Prostate gland (tissue), 2 donors: ENCODE data around the gene GPSM1. TPM values are rescaled to one million over a fixed set of nuclear protein-coding genes. Genes with fewer than 3 reads are reported as not detected.
"Not testable (repeated sequence)": the region's sequence is repeated elsewhere in the genome, so short reads cannot be mapped to it uniquely, and the experiment has no call there.

ENCODE experiments used
- DNase-seq: peaks from one replicate; pipeline ENCODE4 v3.0.0-alpha.2; 2019; ENCODE audit warnings: low spot score
- H3K27ac ChIP-seq, 2 donors: fragments of 200-600 bp; sonication (generic); 2 replicates each; pipeline ENCODE4 v1.5.1; 2017 to 2019
- H3K27me3 ChIP-seq: fragments of 200-600 bp; sonication (generic); replicated peaks from 2 replicates; pipeline ENCODE4 v1.5.1; 2019; ENCODE audit not compliant: insufficient read depth
- H3K36me3 ChIP-seq, 2 donors: fragments of 200-600 bp; sonication (generic); 1 replicate in 1 of 2; 2 replicates in 1 of 2; pipeline versions ENCODE4 v1.5.1 to v1.8.1; 2017 to 2019
- H3K4me1 ChIP-seq: fragments of 200-600 bp; sonication (generic); replicated peaks from 2 replicates; pipeline ENCODE4 v1.5.1; 2019
- H3K4me3 ChIP-seq, 2 donors: fragments of 200-600 bp; sonication (generic); 2 replicates each; pipeline ENCODE4 v1.5.1; 2017 to 2019
- H3K9me3 ChIP-seq: fragments of 200-600 bp; sonication (generic); 2 replicates; pipeline ENCODE4 v1.5.1; 2017
- CTCF ChIP-seq, 4 experiments: fragments of 200-600 bp in 2 of 4; fragments of 450-650 bp in 2 of 4; sonication (generic) in 2 of 4; IDR thresholded peaks; 1 replicate in 3 of 4; 2 replicates in 1 of 4; pipeline ENCODE4 v1.5.1; 2016 to 2019; ENCODE audit warnings: antibody characterized with exemption in 4 of 4, mild to moderate bottlenecking in 2 of 4, moderate library complexity in 2 of 4
- POLR2A ChIP-seq: fragments of 450-650 bp; IDR thresholded peaks from one replicate; pipeline ENCODE4 v1.6.1; 2016; ENCODE audit warnings: antibody characterized with exemption, mild to moderate bottlenecking
- POLR2AphosphoS5 ChIP-seq: sonication (generic); formaldehyde crosslinking; IDR thresholded peaks from one replicate; pipeline ENCODE4 v1.6.1; 2017; ENCODE audit warnings: antibody characterized with exemption
- WGBS: methylation state at CpG from one replicate; pipeline ENCODE4 v1.1.5; 2018; 5-methylcytosine and 5-hydroxymethylcytosine counted together
- intact Hi-C: fragments of 100-400 bp; cut with DNase I; formaldehyde crosslinking; loops from one replicate; pipeline ENCODE4 v1.14.2; 2022
- total RNA-seq, 2 donors: library from RNA; depleted of rRNA; stranded (reverse); fragments of >200 nt; gene quantifications; one replicate each; pipeline ENCODE4 v1.1.0, GENCODE V29; 2016

The GPSM1 gene
- total RNA-seq, 2 donors from 2014 or later = 11.3 to 89.2 TPM

GRCh38 chr9:136403538-136403914, 76.2 kb downstream of the GPSM1 start:
- H3K4me1 ChIP-seq = peaks cover 4% of the 10 kb centered on the region
- no peaks in the 10 kb centered on the region for H3K9me3 ChIP-seq
- 92% methylated on average over 5 of the region's 5 CpGs for WGBS
- H3K27me3 ChIP-seq = no peaks in the 10 kb centered on the region
- no peaks in the 10 kb centered on the region for H3K36me3 ChIP-seq
- no peak for DNase-seq
- TF ChIP-seq POLR2A = no peak
- TF ChIP-seq POLR2AphosphoS5 = no peak
- no peak for TF ChIP-seq CTCF (IDR thresholded peaks at IDR 0.05)
- H3K4me3 ChIP-seq = no peak overlapping the region
- no peak overlapping the region for H3K27ac ChIP-seq
- intact Hi-C loops = no loop called here

GRCh38 chr9:136403915-136404800, 76.8 kb downstream of the GPSM1 start:
- DNase-seq = no peak
- no peak for TF ChIP-seq POLR2AphosphoS5
- TF ChIP-seq CTCF (IDR thresholded peaks at IDR 0.05) = no peak
- TF ChIP-seq POLR2A = no peak
- Histone ChIP-seq H3K27ac (no peak overlapping the region), H3K27me3 (no peaks in the 10 kb centered on the region), H3K9me3 (no peaks in the 10 kb centered on the region), H3K4me1 (peaks cover 3% of the 10 kb centered on the region), H3K4me3 (no peak overlapping the region), H3K36me3 (no peaks in the 10 kb centered on the region)
- intact Hi-C loops = no loop called here
- WGBS = 92% methylated on average over 32 of the region's 32 CpGs

GRCh38 chr9:136404801-136405136, 77.4 kb downstream of the GPSM1 start:
- DNase-seq = no peak
- intact Hi-C loops = no loop called here
- H3K27ac ChIP-seq = no peak overlapping the region
- H3K9me3 ChIP-seq = no peaks in the 10 kb centered on the region
- H3K27me3 ChIP-seq = no peaks in the 10 kb centered on the region
- 90% methylated on average over 14 of the region's 14 CpGs for WGBS
- no peak for TF ChIP-seq POLR2AphosphoS5
- TF ChIP-seq POLR2A = no peak
- no peak for TF ChIP-seq CTCF (IDR thresholded peaks at IDR 0.05)
- no peaks in the 10 kb centered on the region for H3K4me1 ChIP-seq
- no peaks in the 10 kb centered on the region for H3K36me3 ChIP-seq
- H3K4me3 ChIP-seq = no peak overlapping the region

- Histone ChIP-seq H3K4me1 (no peaks in the 10 kb centered on the region), H3K4me3 (no peak overlapping the region), H3K27me3 (no peaks in the 10 kb centered on the region), H3K36me3 (no peaks in the 10 kb centered on the region), H3K9me3 (no peaks in the 10 kb centered on the region), H3K27ac (no peak overlapping the region)
- DNase-seq = no peak
- TF ChIP-seq POLR2A (no peak), POLR2AphosphoS5 (no peak)
- intact Hi-C loops = no loop called here
- WGBS = 81% methylated on average over 7 of the region's 7 CpGs
These were observed 78.1 kb downstream of the GPSM1 start for GRCh38 chr9:136405481-136405880.

- H3K36me3 ChIP-seq, H3K27me3 ChIP-seq, H3K4me3 ChIP-seq, H3K9me3 ChIP-seq, intact Hi-C loops, H3K4me1 ChIP-seq, H3K27ac ChIP-seq, DNase-seq: not testable (repeated sequence)
- 95% methylated on average over 10 of the region's 10 CpGs for WGBS
These were observed 78.6 kb downstream of the GPSM1 start for GRCh38 chr9:136405904-136406303.

GRCh38 chr9:136407061-136407460, 79.7 kb downstream of the GPSM1 start:
- intact Hi-C loops, H3K27ac ChIP-seq, H3K4me1 ChIP-seq, H3K36me3 ChIP-seq, H3K9me3 ChIP-seq, DNase-seq, H3K4me3 ChIP-seq, H3K27me3 ChIP-seq: not testable (repeated sequence)
- 89% methylated on average over 28 of the region's 28 CpGs for WGBS
